HG02970 (cell line): ENCODE results near the gene TMEM108.

ENCODE experiments used
- ATAC-seq: cut with Tn5 transposase; IDR thresholded peaks from one replicate; pipeline ENCODE4 v1.9.1; 2021; ENCODE audit warnings: mild to moderate bottlenecking, moderate library complexity, moderate number of reproducible peaks; ENCODE audit not compliant: unreplicated experiment, low FRiP score

TMEM108 gene

GRCh38 chr3:133113927-133114597, 75.9 kb downstream of the TMEM108 start:
- no peak for ATAC-seq

- no peak for ATAC-seq
Observed at GRCh38 chr3:133115176-133115575, 77.0 kb downstream of the TMEM108 start.

- no peak for ATAC-seq
Observed at GRCh38 chr3:133117342-133117741, 79.2 kb downstream of the TMEM108 start.

GRCh38 chr3:133119176-133119575, 81.0 kb downstream of the TMEM108 start:
- ATAC-seq = no peak

- ATAC-seq = no peak
Observed at GRCh38 chr3:133121450-133121849, 83.3 kb downstream of the TMEM108 start.

GRCh38 chr3:133123636-133124035, 85.4 kb downstream of the TMEM108 start:
- no peak for ATAC-seq

GRCh38 chr3:133124511-133124910, 86.3 kb downstream of the TMEM108 start:
- ATAC-seq = no peak

- ATAC-seq = no peak
Observed at GRCh38 chr3:133125171-133125570, 87.0 kb downstream of the TMEM108 start.

GRCh38 chr3:133125802-133126201, 87.6 kb downstream of the TMEM108 start:
- no peak for ATAC-seq

GRCh38 chr3:133127381-133127780, 89.2 kb downstream of the TMEM108 start:
- ATAC-seq = no peak

- ATAC-seq = no peak
Observed at GRCh38 chr3:133130168-133130567, 92.0 kb downstream of the TMEM108 start.

- ATAC-seq = no peak
Observed at GRCh38 chr3:133135306-133135705, 97.1 kb downstream of the TMEM108 start.

GRCh38 chr3:133136114-133137041, 98.2 kb downstream of the TMEM108 start:
- ATAC-seq = no peak

GRCh38 chr3:133137042-133137996, 99.1 kb downstream of the TMEM108 start:
- ATAC-seq = no peak

GRCh38 chr3:133138017-133138416, 99.8 kb downstream of the TMEM108 start:
- peak; percentile 73 for ATAC-seq

GRCh38 chr3:133152056-133152455, 113.9 kb downstream of the TMEM108 start:
- no peak for ATAC-seq

- no peak for ATAC-seq
Observed at GRCh38 chr3:133152681-133153220, 114.6 kb downstream of the TMEM108 start.

- ATAC-seq = no peak
Observed at GRCh38 chr3:133153382-133153781, 115.2 kb downstream of the TMEM108 start.

GRCh38 chr3:133157716-133158115, 119.5 kb downstream of the TMEM108 start:
- no peak for ATAC-seq

- ATAC-seq = no peak
Observed at GRCh38 chr3:133158686-133159085, 120.5 kb downstream of the TMEM108 start.
